OCI-LY1 (cell line): ENCODE results near the gene COL9A3.

Experiments
- H2AFZ ChIP-seq: fragments of 200-600 bp; sonication (generic), shearing (Covaris generic); 2 replicates; pipeline ENCODE4 v1.6.0; 2014; ENCODE audit warnings: antibody characterized with exemption, mild to moderate bottlenecking, low read length
- H3F3A ChIP-seq: fragments of 200-600 bp; sonication (generic), shearing (Covaris generic); 2 replicates; pipeline ENCODE4 v1.6.0; 2014; ENCODE audit warnings: mild to moderate bottlenecking, antibody characterized with exemption, low read length, moderate library complexity; ENCODE audit not compliant: insufficient read depth
- H3K27ac ChIP-seq: fragments of 200-600 bp; sonication (generic); 2 replicates; pipeline ENCODE4 v1.5.1; 2014; ENCODE audit warnings: low read length, mixed run types, mild to moderate bottlenecking, low read depth; ENCODE audit not compliant: poor library complexity, severe bottlenecking
- H3K27me3 ChIP-seq: fragments of 200-600 bp; sonication (generic); 2 replicates; pipeline ENCODE4 v1.6.0; 2014; ENCODE audit warnings: antibody characterized with exemption, mild to moderate bottlenecking, low read length, moderate library complexity; ENCODE audit not compliant: insufficient read depth
- H3K36me3 ChIP-seq: fragments of 200-600 bp; sonication (generic); 2 replicates; pipeline ENCODE4 v1.6.1; 2014; ENCODE audit warnings: mild to moderate bottlenecking, antibody characterized with exemption, low read length, moderate library complexity, mixed read lengths; ENCODE audit not compliant: insufficient read depth
- H3K4me1 ChIP-seq: fragments of 200-600 bp; sonication (generic); 2 replicates; pipeline ENCODE4 v1.5.1; 2014; ENCODE audit warnings: mild to moderate bottlenecking, low read length, moderate library complexity; ENCODE audit not compliant: insufficient read depth, severe bottlenecking
- H3K4me2 ChIP-seq: fragments of 200-600 bp; sonication (generic), shearing (Covaris generic); 2 replicates; pipeline ENCODE4 v1.6.1; 2014; ENCODE audit warnings: low read length
- H3K4me3 ChIP-seq: fragments of 200-600 bp; sonication (generic); 2 replicates; pipeline ENCODE4 v1.5.1; 2014; ENCODE audit warnings: low read length, low read depth, mild to moderate bottlenecking, mixed read lengths; ENCODE audit not compliant: poor library complexity, severe bottlenecking
- H3K79me2 ChIP-seq: fragments of 200-600 bp; shearing (Covaris generic); 2 replicates; pipeline ENCODE4 v1.6.1; 2016; ENCODE audit warnings: mixed run types, low read length, mixed read lengths; ENCODE audit not compliant: insufficient read depth
- H3K9ac ChIP-seq: fragments of 200-600 bp; sonication (generic), shearing (Covaris generic); 2 replicates; pipeline ENCODE4 v1.6.1; 2014; ENCODE audit warnings: mild to moderate bottlenecking, low read length, mixed read lengths
- H3K9me2 ChIP-seq: fragments of 200-600 bp; sonication (generic), shearing (Covaris generic); 2 replicates; pipeline ENCODE4 v1.6.1; 2014; ENCODE audit warnings: low read depth, mild to moderate bottlenecking, low read length, mixed read lengths
- H3K9me3 ChIP-seq: fragments of 200-600 bp; shearing (Covaris generic); 2 replicates; pipeline ENCODE4 v1.6.1; 2014; ENCODE audit warnings: low read length, mixed read lengths
- H4K20me1 ChIP-seq: fragments of 200-600 bp; sonication (generic), shearing (Covaris generic); 2 replicates; pipeline ENCODE4 v1.6.0; 2016; ENCODE audit warnings: mild to moderate bottlenecking, low read length; ENCODE audit not compliant: insufficient read depth
- CTCF ChIP-seq: fragments of 200-600 bp; sonication (generic), shearing (Covaris generic); IDR thresholded peaks from 2 replicates; pipeline ENCODE4 v1.5.1; 2017; ENCODE audit warnings: mild to moderate bottlenecking, antibody characterized with exemption, low read length, moderate library complexity, mixed read lengths
- EZH2 ChIP-seq: fragments of 200-600 bp; sonication (generic), shearing (Covaris generic); IDR thresholded peaks from 2 replicates; pipeline ENCODE4 v1.8.0; 2017; ENCODE audit warnings: borderline replicate concordance, mixed run types, mild to moderate bottlenecking, antibody characterized with exemption, low read length, moderate library complexity, mixed read lengths

The COL9A3 gene

GRCh38 chr20:62806383-62807050 is 10.3 kb upstream of the COL9A3 start:
- Histone ChIP-seq H3K9ac (peak overlapping the region; percentile 89; the same call in 1 of the 2 replicates), H3K79me2 (peaks cover 9% of the 10 kb centered on the region), H3K4me2 (peak overlapping the region; percentile 99), H3K4me3 (peak overlapping the region; percentile 86), H3K9me2 (no peaks in the 10 kb centered on the region), H2AFZ (no peak overlapping the region), H3K36me3 (peaks cover 50% of the 10 kb centered on the region), H3K4me1 (peaks cover 33% of the 10 kb centered on the region), H4K20me1 (no peaks in the 10 kb centered on the region), H3K9me3 (no peaks in the 10 kb centered on the region), H3F3A (no peaks in the 10 kb centered on the region; the same call in 1 of the 2 replicates), H3K27ac (peak overlapping the region; percentile 23), H3K27me3 (no peaks in the 10 kb centered on the region)
- TF ChIP-seq CTCF: no peak
- no peak for TF ChIP-seq EZH2

- peaks cover 33% of the 10 kb centered on the region for H3K4me1 ChIP-seq
- H3K9me3 ChIP-seq: no peaks in the 10 kb centered on the region
- peaks cover 9% of the 10 kb centered on the region for H3K79me2 ChIP-seq
- no peak overlapping the region for H3K4me3 ChIP-seq
- no peaks in the 10 kb centered on the region for H3K27me3 ChIP-seq
- no peaks in the 10 kb centered on the region for H4K20me1 ChIP-seq
- H3K9me2 ChIP-seq: no peaks in the 10 kb centered on the region
- H2AFZ ChIP-seq: no peak overlapping the region
- peak overlapping the region; percentile 19 for H3K27ac ChIP-seq
- no peak for TF ChIP-seq EZH2
- TF ChIP-seq CTCF: no peak
- H3K36me3 ChIP-seq: peaks cover 59% of the 10 kb centered on the region
- H3K4me2 ChIP-seq: no peak overlapping the region
- H3F3A ChIP-seq: no peaks in the 10 kb centered on the region; the same call in 1 of the 2 replicates
- H3K9ac ChIP-seq: no peak overlapping the region; the same call in 1 of the 2 replicates
These were observed 9.2 kb upstream of the COL9A3 start for GRCh38 chr20:62807444-62808210.

GRCh38 chr20:62808211-62808865 is 8.5 kb upstream of the COL9A3 start:
- H3K9me3 ChIP-seq: no peaks in the 10 kb centered on the region
- no peak overlapping the region for H2AFZ ChIP-seq
- H3F3A ChIP-seq: no peaks in the 10 kb centered on the region
- H3K27ac ChIP-seq: no peak overlapping the region
- peaks cover 33% of the 10 kb centered on the region for H3K4me1 ChIP-seq
- H3K36me3 ChIP-seq: peaks cover 63% of the 10 kb centered on the region
- no peaks in the 10 kb centered on the region for H3K9me2 ChIP-seq
- no peaks in the 10 kb centered on the region for H4K20me1 ChIP-seq
- H3K27me3 ChIP-seq: no peaks in the 10 kb centered on the region
- H3K4me2 ChIP-seq: no peak overlapping the region
- TF ChIP-seq CTCF (peak; percentile 86), EZH2 (no peak)
- H3K79me2 ChIP-seq: peaks cover 9% of the 10 kb centered on the region
- H3K9ac ChIP-seq: no peak overlapping the region
- H3K4me3 ChIP-seq: no peak overlapping the region
